Activated CD4-positive, alpha-beta memory T cell treated with anti-CD3 and anti-CD28 coated beads for 36 hours (primary cell): ENCODE results near the gene MAP1A. TPM values are rescaled to one million over a fixed set of nuclear protein-coding genes. Genes with fewer than 3 reads are reported as not detected.
A peak's percentile ranks its signal among the peaks of the same experiment; 100 is the strongest.

Source experiments
- CTCF ChIA-PET: fragments of 350-600 bp; sonication (Branson Sonifier 250); formaldehyde crosslinking; loops from one replicate; lab custom pipeline; 2021; ENCODE audit warnings: antibody characterized with exemption, inconsistent platforms; lab: Charles Lee
- POLR2A ChIA-PET: fragments of 350-600 bp; sonication (Branson Sonifier 250); formaldehyde crosslinking; loops from one replicate; lab custom pipeline; 2021; ENCODE audit warnings: antibody characterized with exemption; lab: Charles Lee
- DNase-seq: peaks from one replicate; pipeline ENCODE4 v3.0.0-alpha.2; 2020
- H3K27ac Mint-ChIP-seq: one replicate; pipeline ENCODE4 v1.8.0; 2021; ENCODE audit warnings: mixed read lengths
- H3K27me3 Mint-ChIP-seq: one replicate; pipeline ENCODE4 v1.8.0; 2021; ENCODE audit warnings: mixed read lengths
- H3K36me3 Mint-ChIP-seq: one replicate; pipeline ENCODE4 v1.8.0; 2021; ENCODE audit warnings: mixed read lengths
- H3K4me1 Mint-ChIP-seq: one replicate; pipeline ENCODE4 v1.8.0; 2021; ENCODE audit warnings: low read depth, mixed read lengths
- H3K4me3 Mint-ChIP-seq: one replicate; pipeline ENCODE4 v1.8.0; 2021; ENCODE audit warnings: mild to moderate bottlenecking, mixed read lengths
- H3K9me3 Mint-ChIP-seq: one replicate; pipeline ENCODE4 v1.8.0; 2021; ENCODE audit warnings: mixed read lengths
- intact Hi-C: fragments of 100-400 bp; cut with micrococcal nuclease; formaldehyde crosslinking; loops from one replicate; pipeline ENCODE4 v1.15.1; 2023
- total RNA-seq, 2 experiments: library from RNA; stranded (reverse); gene quantifications; one replicate each; pipeline ENCODE4 v1.2.3, GENCODE V29; 2021

MAP1A gene
- total RNA-seq, 2 experiments from 2014 or later: 1.5 TPM

DNA sequence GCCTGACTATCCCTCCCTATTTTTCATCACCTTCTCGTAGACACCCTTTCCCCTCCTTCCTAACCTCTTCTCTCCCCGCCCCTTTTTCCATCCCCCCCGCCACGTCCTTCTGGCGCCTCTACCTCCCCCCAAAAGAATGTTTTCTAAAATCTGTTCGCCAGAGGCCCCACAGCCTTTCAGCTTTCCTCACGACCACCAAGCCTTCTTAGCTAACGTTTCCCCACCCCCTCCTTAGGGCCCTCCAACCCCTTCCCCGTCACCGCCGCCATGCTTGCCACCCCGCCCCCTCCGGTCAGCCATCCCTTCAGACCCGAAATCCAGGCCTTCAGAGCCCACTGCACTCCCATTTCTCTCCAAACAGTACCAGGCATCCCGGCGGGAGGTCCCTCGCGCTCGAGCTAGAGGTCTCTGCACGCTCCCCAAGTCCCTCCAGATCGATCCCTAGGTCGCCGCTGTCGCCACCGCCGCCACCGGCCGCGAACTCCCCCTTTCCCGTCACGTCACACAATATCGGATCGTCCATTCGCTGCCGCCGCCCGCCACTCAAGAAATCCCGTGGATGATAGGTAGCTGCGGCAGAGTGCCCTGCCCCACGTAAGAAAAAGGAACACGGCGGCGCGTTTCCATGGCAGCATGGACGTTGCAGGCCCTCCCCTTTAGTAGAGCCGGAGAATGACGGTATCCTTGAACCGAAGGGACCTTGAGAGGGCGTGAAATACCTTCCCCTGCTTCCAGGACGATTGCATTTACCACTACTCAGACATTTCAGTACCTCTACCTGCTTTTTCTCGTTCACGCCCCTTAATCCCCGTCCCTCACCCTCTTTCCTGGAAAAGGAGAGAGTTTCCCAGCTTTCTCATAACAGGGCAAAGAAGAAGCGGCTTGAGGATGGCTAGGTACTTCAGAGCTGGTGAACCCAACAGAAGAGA lies 24.5 kb upstream of the MAP1A start, which contains the start of gene TP53BP1:
Gene TP53BP1, minus strand, starts transcription at position 484 of the 929 bp plus-strand sequence. Its CDS starts 113 bp downstream, at position 371.
- Mint-ChIP-seq H3K36me3 (peaks cover 21% of the 10 kb centered on the region), H3K4me3 (peak within 1 kb of the TSS; percentile 87), H3K9me3 (no peaks in the 10 kb centered on the region), H3K27me3 (no peaks in the 10 kb centered on the region), H3K27ac (peak within 1 kb of the TSS; percentile 88), H3K4me1 (peaks cover 25% of the 10 kb centered on the region)
- POLR2A ChIA-PET: interaction anchor here (1.4 to 3.2 kb wide), 2 partner anchors 9 to 18 kb away, joined by 5 to 22 read pairs; no protein-coding TSS in a partner anchor
- peak; percentile 97 for DNase-seq
- intact Hi-C loops: loop anchor here (1.0 to 5.0 kb wide), 2 partner anchors 17 to 51 kb away; no protein-coding TSS in a partner anchor
- CTCF ChIA-PET: interaction anchor here (0.7 to 4.4 kb wide), 5 partner anchors 9 to 947 kb away, joined by 3 to 23 read pairs (median 13); no protein-coding TSS in a partner anchor

DNA sequence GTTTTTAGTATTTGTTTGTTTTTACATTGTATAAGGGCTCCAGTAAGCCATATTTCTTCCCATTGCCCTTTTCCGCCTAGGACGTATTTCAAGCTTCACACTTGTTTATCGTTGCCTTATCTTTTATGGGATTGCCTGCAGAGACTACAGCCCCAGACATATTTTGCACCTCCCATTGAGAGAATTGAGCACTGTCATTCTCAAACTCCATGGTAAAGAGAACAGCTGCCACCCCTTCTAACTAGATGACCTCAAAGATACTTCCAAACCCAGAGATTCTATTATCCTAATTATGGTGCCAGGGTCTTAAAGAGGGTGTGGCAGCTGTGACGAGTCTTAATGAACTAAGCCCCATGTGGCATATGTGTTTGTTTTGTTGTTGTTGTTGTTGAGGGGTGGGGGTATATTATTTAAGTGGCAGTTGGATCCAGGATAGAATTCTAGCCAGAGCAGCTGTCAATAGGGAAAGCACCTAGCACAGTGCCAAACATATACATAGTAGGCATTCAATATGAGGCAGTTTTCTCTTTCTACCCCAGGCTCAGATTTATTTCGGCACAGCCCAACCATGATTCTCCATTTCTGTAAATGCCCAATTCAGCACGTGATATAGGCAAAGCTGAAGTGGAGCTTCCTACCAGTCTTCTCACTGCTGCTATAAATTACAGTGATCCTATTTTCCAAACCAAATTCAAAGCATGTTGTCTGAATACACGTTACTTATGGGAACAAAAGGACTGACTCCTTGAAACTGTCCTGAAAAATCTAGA lies 23.5 kb upstream of the MAP1A start:
- DNase-seq: no peak
- no peaks in the 10 kb centered on the region for H3K9me3 Mint-ChIP-seq
- CTCF ChIA-PET: interaction anchor here (1.3 to 4.4 kb wide), 5 partner anchors 10 to 118 kb away, joined by 3 to 23 read pairs (median 13); no protein-coding TSS in a partner anchor
- peak overlapping the region; percentile 87 for H3K4me3 Mint-ChIP-seq
- H3K36me3 Mint-ChIP-seq: peaks cover 14% of the 10 kb centered on the region
- intact Hi-C loops: loop anchor here (1.0 to 5.0 kb wide), 2 partner anchors 16 to 52 kb away; no protein-coding TSS in a partner anchor
- no peaks in the 10 kb centered on the region for H3K27me3 Mint-ChIP-seq
- H3K27ac Mint-ChIP-seq: peak overlapping the region; percentile 88
- H3K4me1 Mint-ChIP-seq: peaks cover 24% of the 10 kb centered on the region
- POLR2A ChIA-PET: interaction anchor here (1.4 to 3.2 kb wide), 2 partner anchors 8 to 17 kb away, joined by 5 to 22 read pairs; no protein-coding TSS in a partner anchor

DNA sequence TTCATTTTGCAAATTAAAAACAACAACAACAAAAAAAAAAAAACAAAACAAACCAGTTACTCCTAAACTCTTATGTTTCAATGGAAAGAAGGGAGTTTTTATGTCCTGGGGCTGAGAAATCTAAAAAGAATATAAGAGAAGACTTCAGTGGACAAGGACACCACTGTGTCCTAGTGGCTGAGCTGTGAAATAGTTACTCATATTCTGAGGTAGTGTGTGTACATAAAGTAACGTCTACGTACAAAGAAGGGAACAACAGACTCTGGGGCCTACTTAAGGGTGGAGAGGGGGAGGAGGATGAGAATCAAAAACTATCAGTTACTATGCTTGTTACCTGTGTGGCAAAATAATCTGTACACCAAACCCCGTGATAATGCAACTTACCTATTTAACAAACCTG lies 18.4 kb upstream of the MAP1A start:
- H3K27me3 Mint-ChIP-seq: no peaks in the 10 kb centered on the region
- POLR2A ChIA-PET: no interaction called here
- no peaks in the 10 kb centered on the region for H3K9me3 Mint-ChIP-seq
- H3K27ac Mint-ChIP-seq: no peak overlapping the region
- CTCF ChIA-PET: no interaction called here
- no peak overlapping the region for H3K4me3 Mint-ChIP-seq
- no peaks in the 10 kb centered on the region for H3K4me1 Mint-ChIP-seq
- H3K36me3 Mint-ChIP-seq: no peaks in the 10 kb centered on the region
- no peak for DNase-seq
- intact Hi-C loops: no loop called here

DNA sequence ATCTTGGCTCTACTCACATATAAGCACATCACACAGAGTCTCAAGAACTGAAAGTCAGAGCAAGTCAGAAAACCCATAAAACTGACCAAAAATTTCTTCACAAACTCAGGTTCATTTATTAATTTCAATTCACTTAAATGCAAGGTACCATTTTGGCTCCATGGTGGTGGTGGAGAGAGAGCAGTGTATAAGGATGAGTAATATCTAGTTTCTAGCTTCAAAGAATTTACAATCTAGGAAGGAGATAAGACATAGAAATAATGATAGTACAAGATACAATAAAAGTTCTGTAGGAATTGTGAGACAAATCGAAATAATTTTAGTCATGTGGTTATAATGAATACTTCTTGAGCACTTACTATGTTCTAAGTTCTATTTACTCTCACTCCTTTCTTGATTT lies 17.8 kb upstream of the MAP1A start:
- intact Hi-C loops: no loop called here

DNA sequence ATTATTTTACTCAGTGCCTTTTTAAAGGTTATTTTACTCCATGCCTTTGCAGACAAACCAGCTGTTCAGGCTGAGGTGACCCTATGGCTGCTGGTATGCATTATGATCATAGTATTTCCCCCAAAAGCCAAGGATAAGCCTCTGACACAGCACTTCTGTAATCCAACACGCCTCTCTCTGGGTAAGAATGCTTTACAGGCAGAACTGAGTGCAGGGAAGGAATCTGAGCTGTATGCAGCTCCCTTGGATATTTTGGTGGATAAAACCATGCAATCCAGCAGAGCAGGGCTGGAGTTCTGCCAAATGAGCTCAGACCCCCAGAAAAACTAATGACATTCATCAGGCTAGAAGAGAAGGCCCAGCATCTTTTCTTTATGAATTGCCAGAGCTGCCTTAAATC lies 11.7 kb upstream of the MAP1A start:
- Mint-ChIP-seq H3K4me1 (peaks cover 6% of the 10 kb centered on the region), H3K9me3 (no peaks in the 10 kb centered on the region), H3K36me3 (no peaks in the 10 kb centered on the region), H3K27ac (no peak overlapping the region), H3K27me3 (no peaks in the 10 kb centered on the region), H3K4me3 (no peak overlapping the region)
- POLR2A ChIA-PET: no interaction called here
- CTCF ChIA-PET: interaction anchor here (0.7 to 1.8 kb wide), 2 partner anchors 8 to 9 kb away, joined by 3 to 6 read pairs; no protein-coding TSS in a partner anchor
- intact Hi-C loops: no loop called here
- no peak for DNase-seq

More for the DNA sequence above, 17.8 kb upstream of the MAP1A start:
- Mint-ChIP-seq H3K9me3 (no peaks in the 10 kb centered on the region), H3K4me1 (no peaks in the 10 kb centered on the region), H3K36me3 (no peaks in the 10 kb centered on the region), H3K27me3 (no peaks in the 10 kb centered on the region), H3K4me3 (no peak overlapping the region), H3K27ac (no peak overlapping the region)
- no peak for DNase-seq
- ChIA-PET POLR2A (no interaction called here), CTCF (interaction anchor here (0.6 to 0.9 kb wide), 3 partner anchors 15 to 215 kb away, joined by 3 read pairs; no protein-coding TSS in a partner anchor)

DNA sequence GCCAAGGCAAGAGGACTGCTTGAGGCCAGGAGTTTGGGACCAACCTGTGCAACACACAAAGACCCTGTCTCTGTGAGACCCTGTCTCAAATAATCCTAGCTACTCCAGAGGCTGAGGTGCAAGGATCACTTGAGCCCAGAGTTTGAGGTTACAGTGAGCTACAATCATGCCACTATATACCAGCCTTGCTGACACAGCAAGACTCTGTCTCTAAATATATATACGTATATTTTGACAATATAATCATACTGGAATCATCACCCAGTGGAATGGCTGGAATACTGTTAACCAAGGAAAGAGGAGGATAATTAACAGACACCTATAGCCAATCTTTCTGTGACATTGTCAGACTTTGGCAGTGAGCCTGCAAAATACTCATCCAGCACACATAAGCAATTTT lies 9.0 kb upstream of the MAP1A start:
- POLR2A ChIA-PET: no interaction called here
- Mint-ChIP-seq H3K27me3 (no peaks in the 10 kb centered on the region), H3K4me1 (peaks cover 22% of the 10 kb centered on the region), H3K36me3 (no peaks in the 10 kb centered on the region), H3K9me3 (no peaks in the 10 kb centered on the region), H3K4me3 (no peak overlapping the region), H3K27ac (no peak overlapping the region)
- CTCF ChIA-PET: no interaction called here
- intact Hi-C loops: no loop called here
- DNase-seq: no peak

DNA sequence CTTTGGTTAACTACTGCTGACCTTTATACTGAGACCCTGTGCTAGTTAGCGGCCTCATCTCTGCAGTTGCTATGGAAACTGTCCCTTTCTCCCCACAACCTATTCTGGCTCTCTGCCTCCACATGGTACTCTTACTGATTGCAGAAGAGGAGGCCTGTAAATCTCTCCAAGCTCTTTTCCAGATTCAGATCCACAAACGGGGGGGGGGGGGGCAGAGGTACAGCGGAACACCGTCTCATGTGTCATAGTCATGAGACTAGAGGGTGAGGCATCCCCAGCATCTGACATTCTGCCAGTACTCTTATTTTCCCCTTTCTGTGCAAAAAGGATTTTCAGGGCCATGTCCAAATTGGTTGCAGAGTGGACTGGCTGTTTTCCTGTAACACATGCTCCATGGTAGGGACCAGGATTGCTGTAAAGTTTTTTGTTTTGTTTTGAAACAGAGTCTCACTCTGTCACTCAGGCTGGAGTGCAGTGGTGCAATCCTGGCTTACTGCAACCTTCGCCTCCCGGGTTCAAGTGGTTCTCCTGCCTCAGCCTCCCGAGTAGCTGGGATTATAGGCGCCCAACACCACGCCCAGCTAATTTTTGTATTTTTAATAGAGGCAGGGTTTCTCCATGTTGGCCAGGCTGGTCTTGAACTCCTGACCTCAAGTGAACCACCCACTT lies 8.3 kb upstream of the MAP1A start:
- no peak overlapping the region for H3K4me3 Mint-ChIP-seq
- peaks cover 29% of the 10 kb centered on the region for H3K4me1 Mint-ChIP-seq
- no peak for DNase-seq
- ChIA-PET CTCF (no interaction called here), POLR2A (no interaction called here)
- H3K27ac Mint-ChIP-seq: no peak overlapping the region
- no peaks in the 10 kb centered on the region for H3K27me3 Mint-ChIP-seq
- no peaks in the 10 kb centered on the region for H3K36me3 Mint-ChIP-seq
- intact Hi-C loops: no loop called here
- no peaks in the 10 kb centered on the region for H3K9me3 Mint-ChIP-seq

DNA sequence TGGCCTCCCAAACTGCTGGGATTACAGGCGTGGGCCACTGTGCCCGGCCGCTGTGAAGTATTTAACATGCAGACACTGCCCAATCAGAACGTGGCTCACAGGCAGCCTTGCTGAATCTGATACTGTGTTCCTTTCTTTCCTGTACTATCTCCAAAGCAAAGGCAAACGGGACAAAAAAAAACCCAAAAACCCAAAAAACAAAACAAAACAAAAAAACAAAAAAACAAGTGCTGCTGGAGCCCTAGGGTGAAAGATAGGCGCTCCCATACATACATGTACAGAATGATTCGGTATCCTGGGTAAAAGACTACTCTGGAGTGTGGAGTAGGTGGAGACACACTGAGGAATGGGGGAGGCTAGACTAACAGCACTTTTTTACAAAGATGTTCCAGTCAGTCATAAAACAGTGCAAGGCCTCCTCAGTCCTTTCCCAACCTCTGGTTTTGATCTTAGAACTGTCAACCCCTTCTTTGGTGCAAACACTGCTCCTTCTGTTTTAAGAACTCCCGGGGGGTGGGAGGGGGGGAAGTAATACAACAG lies 7.7 kb upstream of the MAP1A start:
- Mint-ChIP-seq H3K27me3 (no peaks in the 10 kb centered on the region), H3K27ac (peak overlapping the region; percentile 85), H3K4me1 (peaks cover 35% of the 10 kb centered on the region), H3K4me3 (peak overlapping the region; percentile 86), H3K36me3 (no peaks in the 10 kb centered on the region), H3K9me3 (no peaks in the 10 kb centered on the region)
- DNase-seq: no peak
- POLR2A ChIA-PET: interaction anchor here (1.5 to 2.5 kb wide), 2 partner anchors 16 to 237 kb away, joined by 3 to 22 read pairs; partner anchors contain the start of genes PDIA3 and TP53BP1
- intact Hi-C loops: loop anchor here (1.0 to 10.0 kb wide), 4 partner anchors 16 to 235 kb away; partner anchors contain the start of genes PDIA3, TP53BP1, TUBGCP4 and ZSCAN29
- CTCF ChIA-PET: interaction anchor here (1.0 to 3.0 kb wide), 4 partner anchors 17 to 225 kb away, joined by 3 to 22 read pairs (median 10); partner anchors contain the start of gene TP53BP1

DNA sequence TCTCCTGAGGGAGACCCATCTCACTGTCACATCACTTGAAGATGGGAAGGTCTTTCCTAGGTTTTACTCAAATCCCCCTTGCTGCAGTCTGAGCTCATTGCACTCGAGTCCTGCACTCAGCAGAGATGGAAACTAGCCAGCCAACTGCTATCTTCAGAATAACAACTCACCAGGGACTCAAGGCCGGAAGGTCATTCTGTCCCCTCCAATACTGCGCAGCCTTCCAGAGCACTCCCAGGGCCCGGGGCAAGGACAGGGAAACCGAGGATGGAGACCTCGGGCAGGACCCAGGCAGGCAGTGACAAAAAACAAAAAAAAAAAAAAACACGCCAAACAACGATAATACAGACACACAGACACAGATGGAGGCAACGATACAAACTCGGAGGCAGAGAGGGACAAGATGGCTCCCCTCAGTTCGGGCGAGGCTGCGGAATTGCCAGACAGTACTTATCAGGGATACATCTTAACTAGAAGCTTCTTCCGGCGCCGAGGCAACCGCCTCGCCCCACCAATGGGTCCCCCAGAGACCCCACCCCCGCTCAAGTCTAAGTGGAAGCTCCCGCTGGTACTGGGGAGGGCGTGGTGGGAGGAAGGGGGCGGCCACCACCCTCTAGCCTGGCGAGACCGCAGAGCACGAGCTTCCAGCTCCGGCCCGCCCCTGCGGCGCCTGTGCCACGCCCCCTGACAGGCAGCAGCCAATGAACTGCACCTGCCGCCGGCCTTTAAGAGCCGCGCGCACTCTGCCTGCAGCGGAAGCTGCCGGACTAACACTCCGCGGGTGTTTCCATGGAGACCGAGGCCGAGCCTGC lies 7.0 kb upstream of the MAP1A start:
- H3K4me1 Mint-ChIP-seq: peaks cover 35% of the 10 kb centered on the region
- POLR2A ChIA-PET: interaction anchor here (0.6 to 2.5 kb wide), 8 partner anchors 17 to 300 kb away, joined by 3 to 22 read pairs (median 3); partner anchors contain the start of genes PDIA3 and TP53BP1
- H3K27ac Mint-ChIP-seq: peak overlapping the region; percentile 85
- CTCF ChIA-PET: interaction anchor here (0.6 to 3.0 kb wide), 11 partner anchors 9 to 225 kb away, joined by 3 to 22 read pairs (median 3); partner anchors contain the start of genes TP53BP1 and TUBGCP4
- peak; percentile 98 for DNase-seq
- intact Hi-C loops: loop anchor here (1.0 to 10.0 kb wide), 4 partner anchors 17 to 234 kb away; partner anchors contain the start of genes PDIA3, TP53BP1, TUBGCP4 and ZSCAN29
- no peaks in the 10 kb centered on the region for H3K9me3 Mint-ChIP-seq
- no peaks in the 10 kb centered on the region for H3K27me3 Mint-ChIP-seq
- peak overlapping the region; percentile 86 for H3K4me3 Mint-ChIP-seq
- no peaks in the 10 kb centered on the region for H3K36me3 Mint-ChIP-seq
